HFFc6 (cell line): ENCODE measurements around the gene IQSEC3. TPM values are rescaled to one million over a fixed set of nuclear protein-coding genes. Genes with fewer than 3 reads are reported as not detected.
"Not testable (repeated sequence)": the region's sequence is repeated elsewhere in the genome, so short reads cannot be mapped to it uniquely, and the experiment has no call there.

ENCODE experiments used
- DNase-seq: peaks from one replicate; pipeline ENCODE4 v3.0.0-alpha.2; 2018
- H3K27ac Mint-ChIP-seq: 2 replicates; pipeline ENCODE4 v1.8.0; 2020; ENCODE audit warnings: mild to moderate bottlenecking, mixed read lengths
- H3K27me3 Mint-ChIP-seq: 2 replicates; pipeline ENCODE4 v1.8.0; 2021; ENCODE audit warnings: mild to moderate bottlenecking, moderate library complexity, mixed read lengths; ENCODE audit not compliant: insufficient read depth
- H3K36me3 Mint-ChIP-seq: 2 replicates; pipeline ENCODE4 v1.8.0; 2021; ENCODE audit warnings: low read depth, mixed read lengths
- H3K4me1 Mint-ChIP-seq: 2 replicates; pipeline ENCODE4 v1.8.0; 2020; ENCODE audit warnings: low read depth, mixed read lengths
- H3K4me3 Mint-ChIP-seq: 2 replicates; pipeline ENCODE4 v1.8.0; 2020; ENCODE audit warnings: mild to moderate bottlenecking, moderate library complexity, mixed read lengths
- H3K9me3 Mint-ChIP-seq: 2 replicates; pipeline ENCODE4 v1.8.0; 2020; ENCODE audit warnings: mild to moderate bottlenecking, mixed read lengths
- total RNA-seq, 6 experiments: library from RNA; stranded (reverse); fragmentation: NEBNext Ultra II Directional; extraction: Animal tissue kit (Norgen Biotek cat#: 25700); gene quantifications; 2 replicates in 1 of 6; 3 replicates in 5 of 6; pipeline ENCODE4 v1.2.3, GENCODE V29; 2021
- TF ChIP-seq, protein P1 (sequence below): fragments of 200-600 bp; sonication (generic); IDR thresholded peaks from 2 replicates; pipeline ENCODE4 v1.5.0; 2021; ENCODE audit warnings: antibody characterized with exemption, mild to moderate bottlenecking

Gene IQSEC3
- total RNA-seq, 6 experiments from 2014 or later, result not detected

DNA sequence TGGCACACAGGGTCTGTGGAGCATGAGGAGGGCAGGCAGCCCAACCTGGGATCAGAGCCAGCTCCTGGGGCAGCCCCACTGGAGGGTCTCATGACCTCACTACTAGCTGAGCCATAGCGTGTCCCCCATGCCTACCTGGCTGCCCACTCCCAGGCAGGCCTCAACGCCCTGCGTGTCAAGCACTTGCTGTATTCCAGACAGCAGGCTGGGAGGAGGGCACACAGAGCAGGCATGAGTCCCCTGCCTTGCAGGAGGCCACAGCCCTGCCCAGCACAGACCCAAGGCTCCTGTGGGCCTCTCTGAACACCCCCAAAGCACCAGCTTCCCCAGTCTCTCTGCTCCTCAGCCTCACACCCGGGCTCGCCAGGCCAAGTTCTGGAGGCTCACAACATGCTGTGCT, 64.0 kb downstream of the IQSEC3 start:
- DNase-seq, result no peak

DNA sequence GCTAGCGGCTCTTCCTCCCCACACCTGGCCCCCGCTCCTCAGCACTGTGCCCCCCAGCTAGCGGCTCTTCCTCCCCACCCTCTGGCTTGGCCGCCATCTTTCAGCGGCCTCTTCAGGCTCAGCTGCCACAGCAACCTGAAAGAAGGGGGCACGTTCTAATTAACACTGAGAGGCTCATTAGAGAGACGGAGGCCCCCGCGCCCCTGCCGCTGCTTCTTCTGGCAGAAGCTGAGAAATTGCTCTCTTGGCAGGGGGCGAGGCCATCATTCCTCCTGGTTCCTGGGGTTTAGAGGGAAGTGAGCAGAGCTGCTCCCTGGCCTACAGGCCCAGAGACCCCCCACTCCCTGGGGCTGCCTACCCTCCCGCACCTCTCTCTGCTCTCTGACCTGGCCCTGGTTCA, 64.4 kb downstream of the IQSEC3 start:
- Mint-ChIP-seq H3K9me3 (no peaks in the 10 kb centered on the region), H3K36me3 (no peaks in the 10 kb centered on the region), H3K27ac (no peak overlapping the region), H3K4me1 (no peaks in the 10 kb centered on the region), H3K4me3 (no peak overlapping the region), H3K27me3 (peaks cover 43% of the 10 kb centered on the region)
- DNase-seq, result no peak
- TF ChIP-seq, protein P1, sequence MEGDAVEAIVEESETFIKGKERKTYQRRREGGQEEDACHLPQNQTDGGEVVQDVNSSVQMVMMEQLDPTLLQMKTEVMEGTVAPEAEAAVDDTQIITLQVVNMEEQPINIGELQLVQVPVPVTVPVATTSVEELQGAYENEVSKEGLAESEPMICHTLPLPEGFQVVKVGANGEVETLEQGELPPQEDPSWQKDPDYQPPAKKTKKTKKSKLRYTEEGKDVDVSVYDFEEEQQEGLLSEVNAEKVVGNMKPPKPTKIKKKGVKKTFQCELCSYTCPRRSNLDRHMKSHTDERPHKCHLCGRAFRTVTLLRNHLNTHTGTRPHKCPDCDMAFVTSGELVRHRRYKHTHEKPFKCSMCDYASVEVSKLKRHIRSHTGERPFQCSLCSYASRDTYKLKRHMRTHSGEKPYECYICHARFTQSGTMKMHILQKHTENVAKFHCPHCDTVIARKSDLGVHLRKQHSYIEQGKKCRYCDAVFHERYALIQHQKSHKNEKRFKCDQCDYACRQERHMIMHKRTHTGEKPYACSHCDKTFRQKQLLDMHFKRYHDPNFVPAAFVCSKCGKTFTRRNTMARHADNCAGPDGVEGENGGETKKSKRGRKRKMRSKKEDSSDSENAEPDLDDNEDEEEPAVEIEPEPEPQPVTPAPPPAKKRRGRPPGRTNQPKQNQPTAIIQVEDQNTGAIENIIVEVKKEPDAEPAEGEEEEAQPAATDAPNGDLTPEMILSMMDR, result no peak

More for the DNA sequence above, 64.0 kb downstream of the IQSEC3 start:
- TF ChIP-seq, protein P1, result no peak
- H3K4me3 Mint-ChIP-seq, result no peak overlapping the region
- H3K36me3 Mint-ChIP-seq, result no peaks in the 10 kb centered on the region
- no peaks in the 10 kb centered on the region for H3K9me3 Mint-ChIP-seq
- no peak overlapping the region for H3K27ac Mint-ChIP-seq
- no peaks in the 10 kb centered on the region for H3K4me1 Mint-ChIP-seq
- peaks cover 43% of the 10 kb centered on the region for H3K27me3 Mint-ChIP-seq

DNA sequence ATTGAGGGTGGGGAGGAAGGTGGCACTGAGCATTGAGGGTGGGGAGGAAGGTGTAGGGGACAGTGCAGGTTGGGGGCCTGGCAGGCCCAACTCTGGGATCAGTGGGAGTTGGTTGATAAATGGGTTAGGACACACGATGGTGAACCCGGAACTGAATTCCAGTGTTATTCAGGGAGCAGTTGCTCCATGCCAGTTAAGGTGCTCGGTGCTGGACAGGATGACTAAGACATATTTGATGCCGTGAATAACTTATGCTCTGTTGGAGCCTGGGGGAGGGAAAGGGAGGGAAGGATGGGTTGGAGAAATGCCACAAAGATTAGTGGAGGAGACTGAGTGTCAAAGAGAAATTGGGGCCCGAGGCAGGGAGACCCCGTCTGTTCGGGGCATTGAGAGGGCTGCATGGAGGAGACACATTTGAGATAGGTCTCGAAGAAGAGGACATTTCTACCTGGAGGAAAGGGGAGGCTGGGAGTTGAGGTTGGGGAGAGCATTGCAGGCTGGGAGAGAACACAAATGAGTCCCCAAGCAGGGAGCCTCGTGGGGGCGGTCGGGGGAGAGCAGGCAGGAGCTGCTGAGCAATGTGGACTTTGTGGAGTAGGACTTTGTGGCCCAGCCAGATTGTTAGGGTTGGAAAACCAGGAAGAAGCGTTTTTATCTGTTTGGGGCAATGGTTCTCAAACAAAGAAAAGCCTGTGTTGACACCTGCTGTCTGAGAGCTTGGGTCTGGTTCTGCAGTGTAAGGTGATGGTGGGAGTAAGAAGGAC, 65.3 kb downstream of the IQSEC3 start:
- Mint-ChIP-seq H3K27me3 (peaks cover 45% of the 10 kb centered on the region), H3K4me1 (no peaks in the 10 kb centered on the region), H3K9me3 (no peaks in the 10 kb centered on the region), H3K27ac (no peak overlapping the region), H3K36me3 (no peaks in the 10 kb centered on the region), H3K4me3 (no peak overlapping the region)
- DNase-seq, result no peak
- TF ChIP-seq, protein P1, result no peak

DNA sequence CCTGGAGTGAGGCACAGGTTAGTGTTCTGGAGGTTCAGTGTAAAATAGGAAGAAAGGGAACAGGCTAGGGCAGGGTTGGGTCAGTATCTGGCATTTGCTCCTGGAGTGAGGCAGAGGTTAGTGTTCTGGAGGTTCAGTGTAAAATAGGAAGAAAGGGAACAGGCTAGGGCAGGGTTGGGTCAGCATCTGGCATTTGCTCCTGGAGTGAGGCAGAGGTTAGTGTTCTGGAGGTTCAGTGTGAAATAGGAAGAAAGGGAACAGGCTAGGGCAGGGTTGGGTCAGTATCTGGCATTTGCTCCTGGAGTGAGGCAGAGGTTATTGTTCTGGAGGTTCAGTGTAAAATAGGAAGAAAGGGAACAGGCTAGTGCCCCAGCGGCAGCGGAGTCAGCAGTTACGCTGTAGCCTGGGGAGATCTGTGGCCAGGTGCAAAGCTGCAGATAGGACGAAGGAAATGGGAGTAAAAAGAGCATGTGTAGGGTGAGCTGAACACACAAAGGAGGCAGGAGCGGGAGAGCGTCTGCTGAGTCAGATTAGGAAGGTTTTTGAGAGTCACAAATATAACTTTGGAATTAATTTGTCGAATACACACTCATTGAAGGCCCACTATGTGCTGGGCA, 67.2 kb downstream of the IQSEC3 start:
- H3K9me3 Mint-ChIP-seq, H3K4me1 Mint-ChIP-seq, H3K27ac Mint-ChIP-seq, H3K4me3 Mint-ChIP-seq, DNase-seq, H3K36me3 Mint-ChIP-seq: not testable (repeated sequence)
- H3K27me3 Mint-ChIP-seq, result peaks cover 45% of the 10 kb centered on the region

DNA sequence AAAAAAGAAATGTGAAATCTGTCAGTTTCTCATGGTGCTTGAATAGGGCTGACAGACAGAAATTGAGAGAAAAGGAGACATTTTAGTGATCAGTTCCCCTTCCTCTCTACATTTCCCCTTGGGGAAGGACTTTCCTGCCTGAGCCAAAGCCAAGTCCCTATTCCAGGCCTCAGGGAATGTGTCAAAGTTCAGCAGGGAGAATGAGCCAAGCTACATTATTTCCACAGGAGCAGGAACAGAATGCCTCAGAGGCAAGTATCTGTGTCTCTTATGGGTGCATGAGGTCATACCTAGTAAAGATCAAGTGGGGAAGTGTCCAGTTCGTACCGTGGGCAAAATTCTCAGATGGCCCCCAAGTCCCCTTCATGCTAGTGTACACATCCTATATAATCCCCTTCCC, 68.6 kb downstream of the IQSEC3 start:
- TF ChIP-seq, protein P1, result no peak
- Mint-ChIP-seq H3K4me3 (no peak overlapping the region), H3K27ac (no peak overlapping the region), H3K27me3 (peaks cover 52% of the 10 kb centered on the region), H3K36me3 (no peaks in the 10 kb centered on the region), H3K4me1 (no peaks in the 10 kb centered on the region), H3K9me3 (no peaks in the 10 kb centered on the region)
- no peak for DNase-seq

DNA sequence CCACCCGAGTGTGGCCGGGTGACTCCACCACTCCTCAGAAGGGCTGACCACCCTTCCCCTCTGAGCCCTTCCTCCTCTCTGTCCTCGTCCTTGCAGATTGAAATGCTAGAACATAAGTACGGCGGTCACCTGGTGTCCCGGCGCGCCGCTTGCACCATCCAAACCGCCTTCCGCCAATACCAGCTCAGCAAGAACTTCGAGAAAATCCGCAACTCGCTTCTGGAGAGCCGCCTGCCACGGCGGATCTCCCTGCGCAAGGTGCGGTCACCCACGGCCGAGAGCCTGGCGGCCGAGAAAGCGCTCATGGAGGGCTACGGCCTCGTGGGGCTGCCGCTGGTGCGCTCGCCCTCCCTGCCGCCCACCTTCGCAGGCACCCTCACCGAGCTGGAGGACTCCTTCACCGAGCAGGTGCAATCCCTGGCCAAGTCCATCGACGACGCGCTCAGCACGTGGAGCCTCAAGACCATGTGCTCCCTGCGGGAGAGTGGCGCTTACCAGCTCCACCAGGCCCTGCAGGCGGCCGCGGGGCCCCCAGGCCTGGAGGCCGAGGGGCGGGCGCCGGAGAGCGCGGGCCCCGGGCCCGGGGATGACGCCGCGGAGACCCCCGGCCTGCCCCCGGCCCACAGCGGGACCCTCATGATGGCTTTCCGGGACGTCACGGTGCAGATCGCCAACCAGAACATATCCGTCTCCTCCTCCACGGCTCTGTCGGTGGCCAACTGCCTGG, 71.8 kb downstream of the IQSEC3 start:
- Mint-ChIP-seq H3K4me3 (no peak overlapping the region), H3K27me3 (peaks cover 65% of the 10 kb centered on the region), H3K36me3 (no peaks in the 10 kb centered on the region), H3K9me3 (no peaks in the 10 kb centered on the region), H3K4me1 (no peaks in the 10 kb centered on the region), H3K27ac (no peak overlapping the region)
- DNase-seq, result no peak
- TF ChIP-seq, protein P1, result no peak
